CD14-positive monocyte (primary cell): ENCODE results near the gene CUL1. TPM values are rescaled to one million over a fixed set of nuclear protein-coding genes. Genes with fewer than 3 reads are reported as not detected.

Experiments used
- DNase-seq, 3 donors: peaks; one replicate each; pipeline ENCODE4 v3.0.0-alpha.2; 2011 to 2022
- H2AFZ ChIP-seq: 2 replicates; pipeline ENCODE4 v1.6.0; 2012; ENCODE audit warnings: mild to moderate bottlenecking, low read depth, low read length, inconsistent platforms; ENCODE audit not compliant: insufficient read depth, poor library complexity, severe bottlenecking
- H3K27ac ChIP-seq, 2 donors: 1 replicate in 1 of 2; 2 replicates in 1 of 2; pipeline ENCODE4 v1.5.1; 2012 to 2013; ENCODE audit warnings: low read length in 2 of 2, control low read depth in 1 of 2, inconsistent platforms in 1 of 2, low read depth in 1 of 2, mild to moderate bottlenecking in 1 of 2
- H3K27me3 ChIP-seq, 2 donors: one replicate each; pipeline versions ENCODE4 v1.6.0 to v1.6.1; 2011 to 2013; ENCODE audit warnings: low read length in 2 of 2; ENCODE audit not compliant: control insufficient read depth in 2 of 2, insufficient read depth in 2 of 2
- H3K36me3 ChIP-seq, 2 donors: replicated peaks in 1 of 2; 1 replicate in 1 of 2; 2 replicates in 1 of 2; pipeline versions ENCODE4 v1.5.1 to v1.6.1; 2012 to 2013; ENCODE audit warnings: low read length in 2 of 2, control low read depth in 1 of 2, inconsistent platforms in 1 of 2, mild to moderate bottlenecking in 1 of 2; ENCODE audit not compliant: insufficient read depth in 2 of 2, control insufficient read depth in 1 of 2
- H3K4me1 ChIP-seq, 2 donors: 1 replicate in 1 of 2; 2 replicates in 1 of 2; pipeline versions ENCODE4 v1.5.1 to v1.6.1; 2012 to 2013; ENCODE audit warnings: low read length in 2 of 2, control low read depth in 1 of 2, inconsistent platforms in 1 of 2, mild to moderate bottlenecking in 1 of 2, moderate library complexity in 1 of 2; ENCODE audit not compliant: insufficient read depth in 2 of 2, control insufficient read depth in 1 of 2
- H3K4me2 ChIP-seq: replicated peaks from 2 replicates; pipeline ENCODE3; 2012; ENCODE audit warnings: low read length, moderate library complexity, mild to moderate bottlenecking; ENCODE audit not compliant: poor library complexity, severe bottlenecking; ENCODE audit errors: extremely low read depth
- H3K4me3 ChIP-seq, 3 experiments: fragments of 200-600 bp in 1 of 3; sonication (generic) in 1 of 3; replicated peaks in 1 of 3; 1 replicate in 2 of 3; 2 replicates in 1 of 3; pipeline ENCODE4 v1.5.1; 2011 to 2013; ENCODE audit warnings: low read length in 3 of 3, mild to moderate bottlenecking in 3 of 3, control low read depth in 2 of 3, low read depth in 2 of 3, inconsistent platforms in 1 of 3, moderate library complexity in 1 of 3
- H3K79me2 ChIP-seq: 2 replicates; pipeline ENCODE4 v1.6.0; 2012; ENCODE audit warnings: mild to moderate bottlenecking, control low read depth, inconsistent platforms, low read length, moderate library complexity; ENCODE audit not compliant: insufficient read depth
- H3K9ac ChIP-seq: 2 replicates; pipeline ENCODE4 v1.6.0; 2017; ENCODE audit warnings: low read length, mild to moderate bottlenecking; ENCODE audit not compliant: insufficient read depth, poor library complexity, severe bottlenecking
- H3K9me3 ChIP-seq, 2 donors: replicated peaks in 1 of 2; 1 replicate in 1 of 2; 2 replicates in 1 of 2; pipeline versions ENCODE4 v1.5.1 to v1.6.1; 2012 to 2013; ENCODE audit warnings: low read length in 2 of 2, control low read depth in 1 of 2; ENCODE audit not compliant: control insufficient read depth in 1 of 2, insufficient read depth in 1 of 2
- H4K20me1 ChIP-seq: 2 replicates; pipeline ENCODE4 v1.6.0; 2012; ENCODE audit warnings: mild to moderate bottlenecking, low read length, control low read depth, moderate library complexity; ENCODE audit not compliant: insufficient read depth
- H3K27ac Mint-ChIP-seq, 7 donors: one replicate each; pipeline ENCODE4 v1.8.0; 2020; ENCODE audit warnings: mild to moderate bottlenecking in 7 of 7, mixed read lengths in 7 of 7, moderate library complexity in 6 of 7, inconsistent platforms in 2 of 7
- H3K27me3 Mint-ChIP-seq, 3 donors: one replicate each; pipeline ENCODE4 v1.8.0; 2021 to 2022; ENCODE audit warnings: low read depth in 3 of 3, mild to moderate bottlenecking in 3 of 3, mixed read lengths in 3 of 3, moderate library complexity in 3 of 3, inconsistent platforms in 1 of 3
- H3K36me3 Mint-ChIP-seq, 2 donors: one replicate each; pipeline ENCODE4 v1.8.0; 2020; ENCODE audit warnings: mixed read lengths in 2 of 2, inconsistent platforms in 1 of 2, mild to moderate bottlenecking in 1 of 2
- H3K4me1 Mint-ChIP-seq: one replicate; pipeline ENCODE4 v1.8.0; 2020; ENCODE audit warnings: mild to moderate bottlenecking, mixed read lengths
- H3K4me3 Mint-ChIP-seq, 2 donors: one replicate each; pipeline ENCODE4 v1.8.0; 2020; ENCODE audit warnings: mild to moderate bottlenecking in 2 of 2, mixed read lengths in 2 of 2, moderate library complexity in 1 of 2
- H3K9me3 Mint-ChIP-seq, 7 donors: one replicate each; pipeline ENCODE4 v1.8.0; 2020 to 2022; ENCODE audit warnings: mixed read lengths in 7 of 7, mild to moderate bottlenecking in 6 of 7, moderate library complexity in 6 of 7, inconsistent platforms in 2 of 7
- WGBS: methylation state at CpG from one replicate; pipeline ENCODE4 v1.1.5; 2013; ENCODE audit warnings: missing lambda C conversion rate; ENCODE audit not compliant: insufficient coverage; 5-methylcytosine and 5-hydroxymethylcytosine counted together
- intact Hi-C, 2 donors: fragments of 100-400 bp; cut with micrococcal nuclease; formaldehyde crosslinking; loops; one replicate each; pipeline versions ENCODE4 v1.15.0 to v1.15.1; 2023
- polyA plus RNA-seq, 3 donors: library from polyadenylated mRNA; depleted of rRNA in 1 of 3; unstranded in 2 of 3; stranded (reverse) in 1 of 3; fragments of 300-500 nt in 2 of 3; fragments of >200 nt in 1 of 3; fragmentation: Illumina TruSeq in 2 of 3; gene quantifications; 1 replicate in 2 of 3; 2 replicates in 1 of 3; pipeline ENCODE4 v1.2.3, GENCODE V29; 2012 to 2021
- TF ChIP-seq, protein P1 (sequence below): fragments of 200-600 bp; IDR thresholded peaks from one replicate; pipeline ENCODE4 v1.8.0; 2022; ENCODE audit warnings: antibody characterized with exemption, mild to moderate bottlenecking

Gene CUL1
- polyA plus RNA-seq, 3 donors = 22.8 to 32.6 (median 23.9) TPM

DNA sequence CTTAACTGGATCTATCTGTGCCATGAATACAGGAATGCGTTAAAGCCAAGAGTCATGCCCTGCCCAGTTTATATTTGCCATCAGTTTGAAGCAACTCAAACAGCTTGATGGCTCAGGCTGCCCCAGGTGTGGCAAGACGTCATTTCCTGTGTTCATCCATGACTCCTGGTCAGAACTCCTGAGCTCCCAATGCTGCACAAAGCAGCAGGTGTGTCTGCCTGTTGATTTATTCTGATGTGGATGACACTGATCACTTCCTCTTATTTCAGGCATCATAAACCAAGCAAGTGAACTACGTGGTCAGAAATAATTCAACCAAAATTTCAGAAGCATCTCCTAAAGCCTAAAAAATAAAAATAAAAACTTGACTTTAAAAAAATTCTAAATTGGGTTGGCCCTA, 116.9 kb downstream of the CUL1 start:
- Histone ChIP-seq H3K9ac (no peak overlapping the region), H3K27me3 (no peaks in the 10 kb centered on the region), H3K79me2 (no peaks in the 10 kb centered on the region), H3K36me3 (peaks cover 37 to 91% of the 10 kb centered on the region in 2 donors), H3K4me1 (no peaks in the 10 kb centered on the region), H4K20me1 (no peaks in the 10 kb centered on the region), H3K27ac (no peak overlapping the region), H3K4me2 (no peak overlapping the region), H2AFZ (no peak overlapping the region), H3K9me3 (no peaks in the 10 kb centered on the region), H3K4me3 (no peak overlapping the region)
- Mint-ChIP-seq H3K27me3 (no peaks in the 10 kb centered on the region), H3K9me3 (no peaks in the 10 kb centered on the region), H3K27ac (no peak overlapping the region), H3K4me3 (no peak overlapping the region), H3K4me1 (peaks cover 4% of the 10 kb centered on the region), H3K36me3 (peaks cover 52 to 79% of the 10 kb centered on the region in 2 donors)
- no peak for DNase-seq
- WGBS = 100% methylated on average over 2 of the region's 3 CpGs
- TF ChIP-seq, protein P1, sequence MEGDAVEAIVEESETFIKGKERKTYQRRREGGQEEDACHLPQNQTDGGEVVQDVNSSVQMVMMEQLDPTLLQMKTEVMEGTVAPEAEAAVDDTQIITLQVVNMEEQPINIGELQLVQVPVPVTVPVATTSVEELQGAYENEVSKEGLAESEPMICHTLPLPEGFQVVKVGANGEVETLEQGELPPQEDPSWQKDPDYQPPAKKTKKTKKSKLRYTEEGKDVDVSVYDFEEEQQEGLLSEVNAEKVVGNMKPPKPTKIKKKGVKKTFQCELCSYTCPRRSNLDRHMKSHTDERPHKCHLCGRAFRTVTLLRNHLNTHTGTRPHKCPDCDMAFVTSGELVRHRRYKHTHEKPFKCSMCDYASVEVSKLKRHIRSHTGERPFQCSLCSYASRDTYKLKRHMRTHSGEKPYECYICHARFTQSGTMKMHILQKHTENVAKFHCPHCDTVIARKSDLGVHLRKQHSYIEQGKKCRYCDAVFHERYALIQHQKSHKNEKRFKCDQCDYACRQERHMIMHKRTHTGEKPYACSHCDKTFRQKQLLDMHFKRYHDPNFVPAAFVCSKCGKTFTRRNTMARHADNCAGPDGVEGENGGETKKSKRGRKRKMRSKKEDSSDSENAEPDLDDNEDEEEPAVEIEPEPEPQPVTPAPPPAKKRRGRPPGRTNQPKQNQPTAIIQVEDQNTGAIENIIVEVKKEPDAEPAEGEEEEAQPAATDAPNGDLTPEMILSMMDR = no peak
- intact Hi-C loops = no loop called here

DNA sequence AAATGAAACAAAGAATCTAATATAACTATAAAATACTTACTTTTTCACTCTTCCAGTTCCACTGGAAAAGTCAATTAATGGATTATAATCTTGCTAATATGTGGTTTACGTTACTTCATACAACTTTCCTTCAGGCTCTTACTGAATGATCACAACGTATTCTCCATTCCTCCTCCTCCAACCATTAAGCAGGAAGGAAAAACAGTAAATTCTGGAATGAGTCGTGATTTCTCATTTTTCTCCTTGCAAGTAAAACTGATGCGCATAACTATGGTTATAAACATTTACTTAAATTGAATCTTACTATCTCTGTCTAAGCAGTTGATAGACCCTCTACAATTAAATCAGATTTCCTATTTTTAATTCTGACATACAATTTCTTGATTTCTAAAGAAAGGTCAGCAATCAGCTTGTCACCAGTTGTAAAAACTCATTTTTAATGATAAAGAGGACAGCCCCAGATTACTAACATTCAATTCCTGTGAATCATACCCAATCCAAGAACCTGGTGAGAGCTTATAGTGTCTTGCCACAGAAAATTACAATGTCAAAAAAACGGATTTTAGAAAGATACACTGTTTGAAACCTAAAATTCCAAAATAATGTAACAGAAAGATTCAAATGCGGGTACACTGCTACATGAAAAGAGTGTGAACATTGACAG, 121.1 kb downstream of the CUL1 start:
- Histone ChIP-seq H3K9me3 (no peaks in the 10 kb centered on the region), H3K79me2 (no peaks in the 10 kb centered on the region), H3K4me2 (no peak overlapping the region), H3K36me3 (peaks cover 26 to 62% of the 10 kb centered on the region in 2 donors), H3K27ac (peak overlapping the region in 1 of 2 donors; percentile 9), H2AFZ (no peak overlapping the region), H3K9ac (no peak overlapping the region), H4K20me1 (no peaks in the 10 kb centered on the region), H3K27me3 (no peaks in the 10 kb centered on the region), H3K4me3 (no peak overlapping the region), H3K4me1 (no peaks in the 10 kb centered on the region)
- H3K27me3 Mint-ChIP-seq = no peaks in the 10 kb centered on the region
- intact Hi-C loops = no loop called here
- no CpG with 5 or more reads among the region's 6 CpGs for WGBS
- peaks cover 42 to 61% of the 10 kb centered on the region in 2 donors for H3K36me3 Mint-ChIP-seq
- no peak for DNase-seq
- no peak overlapping the region for H3K27ac Mint-ChIP-seq
- H3K9me3 Mint-ChIP-seq = no peaks in the 10 kb centered on the region
- H3K4me1 Mint-ChIP-seq = peaks cover 4% of the 10 kb centered on the region
- TF ChIP-seq, protein P1 = no peak
- no peak overlapping the region for H3K4me3 Mint-ChIP-seq
